Measurements from ENCODE around the gene RARRES1.
A peak's percentile ranks its signal among the peaks of the same experiment; 100 is the strongest.

The RARRES1 gene

GRCh38 chr3:158685159-158685558 lies 47.1 kb downstream of the RARRES1 start:
- no peak for DNase-seq

- DNase-seq = no peak
These were observed 48.9 kb downstream of the RARRES1 start for GRCh38 chr3:158683230-158683962.

- DNase-seq = no peak
These were observed 51.4 kb downstream of the RARRES1 start for GRCh38 chr3:158680861-158681260.

- DNase-seq = no peak
These were observed 52.7 kb downstream of the RARRES1 start for GRCh38 chr3:158679547-158680000.

GRCh38 chr3:158678687-158679086 lies 53.6 kb downstream of the RARRES1 start:
- no peak for DNase-seq

- DNase-seq = peak; percentile 90
These were observed 59.8 kb downstream of the RARRES1 start, which contains the start of gene LXN for GRCh38 chr3:158672215-158673176. Gene LXN (minus strand): TSS chr3:158672648. CDS start chr3:158672478, 170 bp downstream.

- no peak for DNase-seq
These were observed 60.4 kb downstream of the RARRES1 start for GRCh38 chr3:158671821-158672214.

- no peak for DNase-seq
These were observed 63.8 kb downstream of the RARRES1 start for GRCh38 chr3:158668506-158668905.

- DNase-seq = no peak
These were observed 65.8 kb downstream of the RARRES1 start for GRCh38 chr3:158666416-158666815.

GRCh38 chr3:158663832-158664231 lies 68.4 kb downstream of the RARRES1 start:
- DNase-seq = no peak

GRCh38 chr3:158663246-158663645 lies 69.0 kb downstream of the RARRES1 start:
- DNase-seq = no peak

- DNase-seq = no peak
These were observed 71.5 kb downstream of the RARRES1 start for GRCh38 chr3:158660711-158661110.

GRCh38 chr3:158659454-158660237 lies 72.6 kb downstream of the RARRES1 start:
- peak; percentile 67 for DNase-seq

- no peak for DNase-seq
These were observed 73.4 kb downstream of the RARRES1 start for GRCh38 chr3:158658889-158659288.

- DNase-seq = no peak
These were observed 79.8 kb downstream of the RARRES1 start for GRCh38 chr3:158652463-158652862.

- no peak for DNase-seq
These were observed 81.1 kb downstream of the RARRES1 start for GRCh38 chr3:158651192-158651591.

GRCh38 chr3:158649791-158650190 lies 82.5 kb downstream of the RARRES1 start:
- no peak for DNase-seq
